ENCODE measurements around the gene EMILIN2. TPM values are rescaled to one million over a fixed set of nuclear protein-coding genes. Genes with fewer than 3 reads are reported as not detected.

Gene EMILIN2
- total and polyA plus RNA-seq, 2 of the 8 experiments (the other 6 are each of a cell fraction or from before 2014, with no cell fraction given): 6.0 to 7.5 TPM

DNA sequence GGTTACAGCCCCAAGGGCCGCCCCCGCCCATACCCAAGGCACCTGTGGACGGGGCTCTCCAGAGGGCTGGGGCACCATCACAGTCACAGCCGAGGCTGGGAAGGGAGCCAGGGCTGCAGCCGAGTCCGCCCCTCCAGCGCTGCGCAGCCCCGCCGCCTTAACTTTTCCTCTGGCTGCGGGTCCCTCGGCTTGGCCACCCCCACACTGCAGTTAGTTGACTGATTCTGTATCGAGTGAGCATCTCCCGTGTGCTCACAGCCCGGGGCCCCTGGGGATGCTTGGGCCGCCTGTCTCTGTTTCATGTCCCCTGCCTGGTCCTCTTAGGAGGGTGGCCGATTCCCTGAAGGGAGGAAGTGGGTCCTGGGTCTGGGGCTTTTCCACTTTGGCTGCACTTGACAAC lies 33.7 kb downstream of the EMILIN2 start:
- no peak overlapping the region for H2AFZ ChIP-seq (ENCODE audit: low read length)
- ChIA-PET CTCF (ENCODE audit: partially characterized antibody) (interaction anchor here (0.9 kb wide), 1 partner anchor 8 kb away, joined by 3 read pairs; no protein-coding TSS in a partner anchor), POLR2A (ENCODE audit: partially characterized antibody) (no interaction called here)
- no peaks in the 10 kb centered on the region for H3K9me3 ChIP-seq (ENCODE audit: insufficient read depth in 2 of 2, low read depth in 1 of 2, low read length in 1 of 2)
- no peak overlapping the region for H3K9ac ChIP-seq (replicated peaks in 1 of 4; ENCODE audit: extremely low read depth in 1 of 4, low read depth in 3 of 4, low read length in 3 of 4)
- no peak overlapping the region for H3K4ac ChIP-seq (replicated peaks; ENCODE audit: insufficient read length, low read depth, low read length)
- H3K18ac ChIP-seq (ENCODE audit: extremely low read depth, low read length): no peak overlapping the region
- H4K5ac ChIP-seq (ENCODE audit: insufficient read length, low read depth, low read length): no peak overlapping the region
- H3K14ac ChIP-seq (ENCODE audit: insufficient read length): no peak overlapping the region
- H4K20me1 ChIP-seq (replicated peaks in 1 of 2; ENCODE audit: control insufficient read depth in 1 of 2, insufficient read depth in 2 of 2, low read length in 2 of 2): no peaks in the 10 kb centered on the region
- no peak for DNase-seq (ENCODE audit: low read depth in 1 of 2, low spot score in 2 of 2)
- H2BK5ac ChIP-seq (ENCODE audit: low read depth, low read length): no peak overlapping the region
- H3K4me2 ChIP-seq (ENCODE audit: insufficient read depth in 1 of 2, low read depth in 2 of 2, low read length in 2 of 2): no peak overlapping the region
- no peak overlapping the region for H2BK120ac ChIP-seq (replicated peaks; ENCODE audit: low read depth, low read length)
- H3K36me3 ChIP-seq (ENCODE audit: control insufficient read depth in 2 of 4, insufficient read depth in 4 of 4, low read length in 3 of 4): no peaks in the 10 kb centered on the region
- no peak overlapping the region for H2BK12ac ChIP-seq (ENCODE audit: low read depth, low read length)
- no peak overlapping the region for H3K56ac ChIP-seq (replicated peaks; ENCODE audit: insufficient read length, low read depth, low read length)
- H2AK5ac ChIP-seq (ENCODE audit: low read depth, low read length): no peak overlapping the region
- no peak overlapping the region for H3K4me3 ChIP-seq (ENCODE audit: extremely low read depth in 1 of 4, insufficient read depth in 2 of 4, low read depth in 3 of 4, low read length in 4 of 4)
- FAIRE-seq: no peak
- no peaks in the 10 kb centered on the region for H3K27me3 ChIP-seq (replicated peaks in 1 of 4; ENCODE audit: control insufficient read depth in 3 of 4, extremely low read depth in 1 of 4, insufficient read depth in 3 of 4, low read length in 3 of 4)
- H3K79me2 ChIP-seq (ENCODE audit: control insufficient read depth in 1 of 2, insufficient read depth in 2 of 2, low read length in 2 of 2): no peaks in the 10 kb centered on the region
- no peak overlapping the region for H3K23ac ChIP-seq (ENCODE audit: insufficient read length)
- no peak overlapping the region for H3K27ac ChIP-seq (ENCODE audit: low read depth, low read length)
- WGBS, 2 experiments (ENCODE audit: extremely low coverage in 1 of 2, insufficient coverage in 1 of 2, insufficient read length in 1 of 2, insufficient replicate concordance in 2 of 2, low coverage in 1 of 2, low lambda C conversion rate in 2 of 2, missing lambda C conversion rate in 1 of 2): 83% methylated on average over 17 of the region's 17 CpGs; no CpG with 5 or more reads in 1 of the 2 experiments
- TF ChIP-seq TBP (IDR thresholded peaks at IDR 0.05; ENCODE audit: low read depth, low read length) (no peak), POLR2A (IDR thresholded peaks at IDR 0.05; ENCODE audit: control extremely low read depth in 1 of 2, low read depth in 2 of 2, low read length in 2 of 2) (no peak), JUND (IDR thresholded peaks at IDR 0.05; ENCODE audit: low read length) (no peak), CBX5 (IDR thresholded peaks at IDR 0.05; ENCODE audit: low read depth, low read length) (no peak), POLR2AphosphoS5 (IDR thresholded peaks at IDR 0.05; ENCODE audit: low read depth, low read length) (no peak), SP2 (IDR thresholded peaks at IDR 0.05; ENCODE audit: low read length) (no peak), MAFK (IDR thresholded peaks at IDR 0.05; ENCODE audit: low read depth, low read length) (no peak), EP300 (IDR thresholded peaks at IDR 0.05; ENCODE audit: borderline replicate concordance in 1 of 2, low read depth in 2 of 2, low read length in 2 of 2) (no peak), BACH1 (IDR thresholded peaks at IDR 0.05; ENCODE audit: low read length) (no peak)
- TF ChIP-seq, protein P1, sequence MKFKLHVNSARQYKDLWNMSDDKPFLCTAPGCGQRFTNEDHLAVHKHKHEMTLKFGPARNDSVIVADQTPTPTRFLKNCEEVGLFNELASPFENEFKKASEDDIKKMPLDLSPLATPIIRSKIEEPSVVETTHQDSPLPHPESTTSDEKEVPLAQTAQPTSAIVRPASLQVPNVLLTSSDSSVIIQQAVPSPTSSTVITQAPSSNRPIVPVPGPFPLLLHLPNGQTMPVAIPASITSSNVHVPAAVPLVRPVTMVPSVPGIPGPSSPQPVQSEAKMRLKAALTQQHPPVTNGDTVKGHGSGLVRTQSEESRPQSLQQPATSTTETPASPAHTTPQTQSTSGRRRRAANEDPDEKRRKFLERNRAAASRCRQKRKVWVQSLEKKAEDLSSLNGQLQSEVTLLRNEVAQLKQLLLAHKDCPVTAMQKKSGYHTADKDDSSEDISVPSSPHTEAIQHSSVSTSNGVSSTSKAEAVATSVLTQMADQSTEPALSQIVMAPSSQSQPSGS (IDR thresholded peaks at IDR 0.05; ENCODE audit: low read length): no peak
- H3K4me1 ChIP-seq (replicated peaks in 1 of 4; ENCODE audit: control insufficient read depth in 3 of 4, insufficient read depth in 4 of 4, low read length in 3 of 4): no peaks in the 10 kb centered on the region
- no peak overlapping the region for H2BK20ac ChIP-seq (ENCODE audit: low read length)
- no peaks in the 10 kb centered on the region for H3K79me1 ChIP-seq (ENCODE audit: low read depth, low read length)
- H4K91ac ChIP-seq (replicated peaks; ENCODE audit: insufficient read length, low read length): no peak overlapping the region
- H2BK15ac ChIP-seq (ENCODE audit: low read length): no peak overlapping the region
- H3K23me2 ChIP-seq (ENCODE audit: low read depth, low read length): no peaks in the 10 kb centered on the region
- H4K8ac ChIP-seq (ENCODE audit: extremely low read depth, insufficient read depth, low read length): peak overlapping the region; percentile 45; the same call in 1 of the 2 replicates
